Astrocyte (in vitro differentiated cells and primary cell): ENCODE data around the gene HECW1.

Experiments used
- CTCF ChIP-seq: IDR thresholded peaks from 2 replicates; pipeline ENCODE4 v1.5.1; 2011; ENCODE audit warnings: low read depth, mild to moderate bottlenecking, inconsistent platforms, low read length, moderate library complexity; ENCODE audit not compliant: insufficient read depth
- EZH2 ChIP-seq: IDR thresholded peaks from 2 replicates; pipeline ENCODE4 v1.6.1; 2012; ENCODE audit warnings: mild to moderate bottlenecking, low read length, inconsistent platforms; ENCODE audit not compliant: insufficient read depth

- TF ChIP-seq CTCF (no peak), EZH2 (no peak)
Observed at GRCh38 chr7:43522406-43523156, 410.1 kb downstream of the HECW1 start.
